AG04449 (cell line): Measurements from ENCODE around the gene OLFML2A.

ENCODE experiments used
- CTCF ChIA-PET: fragments of 350-600 bp; formaldehyde crosslinking; extraction: SDS; loops from one replicate; lab custom pipeline; 2021; ENCODE audit warnings: antibody characterized with exemption; lab: Yijun Ruan, JAX
- POLR2A ChIA-PET: fragments of 400-600, 350-600 bp; formaldehyde crosslinking; extraction: SDS; loops from one replicate; lab custom pipeline; 2020; ENCODE audit warnings: antibody characterized with exemption, inconsistent platforms; lab: Yijun Ruan, JAX
- DNase-seq: peaks from one replicate; pipeline ENCODE4 v3.0.0-alpha.2; 2010; ENCODE audit warnings: low read depth, low spot score
- H3K4me3 ChIP-seq: 2 replicates; pipeline ENCODE4 v1.5.1; 2011; ENCODE audit warnings: low read depth, mild to moderate bottlenecking, control low read depth, low read length
- TF ChIP-seq, protein P1 (sequence below): IDR thresholded peaks from one replicate; pipeline ENCODE4 v1.5.1; 2011; ENCODE audit warnings: mild to moderate bottlenecking, moderate library complexity, low read length, control low read depth, inconsistent platforms; ENCODE audit not compliant: insufficient read depth; ENCODE audit errors: missing control alignments

OLFML2A gene

DNA sequence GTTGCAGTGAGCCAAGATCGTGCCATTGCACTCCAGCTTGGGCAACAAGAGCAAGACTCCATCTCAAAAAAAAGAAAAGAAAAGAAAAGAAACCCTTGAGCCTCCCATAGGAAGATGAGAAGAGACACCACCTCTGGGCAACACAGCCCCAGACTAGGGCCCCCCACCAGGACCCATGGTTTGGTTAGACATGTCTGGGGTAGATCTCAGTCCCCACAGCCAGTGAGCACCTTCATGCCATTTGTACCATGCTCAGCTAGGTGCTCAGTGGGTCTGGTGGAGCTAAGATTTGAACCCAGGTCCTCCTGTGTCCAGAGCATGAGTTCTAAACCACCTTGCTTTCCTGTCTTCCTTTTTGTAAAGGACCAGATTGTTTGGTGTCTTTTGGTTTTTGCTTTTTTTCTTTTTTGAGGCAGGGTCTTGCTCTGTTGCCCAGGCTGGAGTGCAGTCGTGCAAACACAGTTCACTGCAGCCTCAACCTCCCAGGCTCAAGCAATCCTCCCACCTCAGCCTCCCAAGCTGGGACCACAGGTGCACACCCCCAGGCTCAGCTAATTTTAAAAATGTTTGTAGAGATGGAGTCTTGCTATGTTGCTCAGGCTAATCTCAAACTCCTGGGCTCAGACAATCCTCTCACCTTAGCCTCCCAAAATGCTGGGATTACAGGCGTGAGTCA, 11.7 kb downstream of the OLFML2A start:
- ChIA-PET CTCF (interaction anchor here (1.1 to 3.3 kb wide), 6 partner anchors 11 to 64 kb away, joined by 3 to 29 read pairs (median 9); partner anchors contain the start of genes NR6A1, OLFML2A and WDR38), POLR2A (interaction anchor here (0.9 kb wide), 1 partner anchor 72 kb away, joined by 3 read pairs; no protein-coding TSS in a partner anchor)
- H3K4me3 ChIP-seq = no peak overlapping the region
- TF ChIP-seq, protein P1, sequence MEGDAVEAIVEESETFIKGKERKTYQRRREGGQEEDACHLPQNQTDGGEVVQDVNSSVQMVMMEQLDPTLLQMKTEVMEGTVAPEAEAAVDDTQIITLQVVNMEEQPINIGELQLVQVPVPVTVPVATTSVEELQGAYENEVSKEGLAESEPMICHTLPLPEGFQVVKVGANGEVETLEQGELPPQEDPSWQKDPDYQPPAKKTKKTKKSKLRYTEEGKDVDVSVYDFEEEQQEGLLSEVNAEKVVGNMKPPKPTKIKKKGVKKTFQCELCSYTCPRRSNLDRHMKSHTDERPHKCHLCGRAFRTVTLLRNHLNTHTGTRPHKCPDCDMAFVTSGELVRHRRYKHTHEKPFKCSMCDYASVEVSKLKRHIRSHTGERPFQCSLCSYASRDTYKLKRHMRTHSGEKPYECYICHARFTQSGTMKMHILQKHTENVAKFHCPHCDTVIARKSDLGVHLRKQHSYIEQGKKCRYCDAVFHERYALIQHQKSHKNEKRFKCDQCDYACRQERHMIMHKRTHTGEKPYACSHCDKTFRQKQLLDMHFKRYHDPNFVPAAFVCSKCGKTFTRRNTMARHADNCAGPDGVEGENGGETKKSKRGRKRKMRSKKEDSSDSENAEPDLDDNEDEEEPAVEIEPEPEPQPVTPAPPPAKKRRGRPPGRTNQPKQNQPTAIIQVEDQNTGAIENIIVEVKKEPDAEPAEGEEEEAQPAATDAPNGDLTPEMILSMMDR = no peak
- no peak for DNase-seq

DNA sequence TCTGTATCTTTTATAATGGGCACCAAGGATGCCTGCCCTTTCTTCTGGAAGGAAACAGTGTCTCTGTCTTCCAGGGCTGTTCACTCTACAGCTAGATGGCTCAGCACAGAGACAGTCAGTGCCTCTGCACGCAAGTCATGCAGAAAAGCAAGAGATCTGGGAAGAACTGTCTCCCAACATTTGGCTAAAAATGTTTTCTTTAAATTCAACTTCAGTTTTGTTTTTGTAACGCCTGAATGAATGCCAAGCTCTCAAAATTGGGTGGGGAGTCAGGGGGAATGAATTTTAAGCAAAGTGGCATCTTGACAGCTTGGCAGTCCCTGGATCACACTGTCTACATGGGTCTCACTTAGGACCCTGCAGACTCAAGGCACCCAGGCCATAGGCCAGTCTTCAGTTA, 12.6 kb downstream of the OLFML2A start:
- CTCF ChIA-PET = interaction anchor here (1.1 to 3.3 kb wide), 7 partner anchors 10 to 63 kb away, joined by 3 to 29 read pairs (median 8); partner anchors contain the start of genes NR6A1, OLFML2A and WDR38
- DNase-seq = no peak
- TF ChIP-seq, protein P1 = no peak
- H3K4me3 ChIP-seq = no peak overlapping the region
- POLR2A ChIA-PET = no interaction called here

DNA sequence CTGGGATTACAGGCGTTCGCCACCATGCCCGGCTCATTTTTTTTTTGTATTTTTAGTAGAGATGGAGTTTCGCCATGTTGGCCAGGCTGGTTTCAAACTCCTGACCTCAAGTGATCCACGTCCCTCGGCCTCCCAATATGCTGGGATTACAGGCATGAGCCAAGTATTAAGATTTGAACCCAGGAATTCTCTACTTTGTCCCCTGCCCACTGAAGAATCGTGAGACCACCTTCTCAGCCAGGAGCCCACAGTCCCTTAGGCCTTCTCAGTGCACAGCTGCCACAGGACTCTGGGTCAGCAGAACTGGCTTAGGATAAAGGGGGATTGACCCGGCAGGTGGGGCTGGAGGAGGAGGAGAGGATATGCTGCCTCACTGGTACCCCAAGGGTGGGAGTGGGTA, 13.4 kb downstream of the OLFML2A start:
- H3K4me3 ChIP-seq = no peak overlapping the region
- POLR2A ChIA-PET = no interaction called here
- CTCF ChIA-PET = interaction anchor here (1.2 to 3.3 kb wide), 6 partner anchors 9 to 62 kb away, joined by 4 to 29 read pairs (median 9); partner anchors contain the start of genes NR6A1, OLFML2A and WDR38
- no peak for DNase-seq
- TF ChIP-seq, protein P1 = no peak

DNA sequence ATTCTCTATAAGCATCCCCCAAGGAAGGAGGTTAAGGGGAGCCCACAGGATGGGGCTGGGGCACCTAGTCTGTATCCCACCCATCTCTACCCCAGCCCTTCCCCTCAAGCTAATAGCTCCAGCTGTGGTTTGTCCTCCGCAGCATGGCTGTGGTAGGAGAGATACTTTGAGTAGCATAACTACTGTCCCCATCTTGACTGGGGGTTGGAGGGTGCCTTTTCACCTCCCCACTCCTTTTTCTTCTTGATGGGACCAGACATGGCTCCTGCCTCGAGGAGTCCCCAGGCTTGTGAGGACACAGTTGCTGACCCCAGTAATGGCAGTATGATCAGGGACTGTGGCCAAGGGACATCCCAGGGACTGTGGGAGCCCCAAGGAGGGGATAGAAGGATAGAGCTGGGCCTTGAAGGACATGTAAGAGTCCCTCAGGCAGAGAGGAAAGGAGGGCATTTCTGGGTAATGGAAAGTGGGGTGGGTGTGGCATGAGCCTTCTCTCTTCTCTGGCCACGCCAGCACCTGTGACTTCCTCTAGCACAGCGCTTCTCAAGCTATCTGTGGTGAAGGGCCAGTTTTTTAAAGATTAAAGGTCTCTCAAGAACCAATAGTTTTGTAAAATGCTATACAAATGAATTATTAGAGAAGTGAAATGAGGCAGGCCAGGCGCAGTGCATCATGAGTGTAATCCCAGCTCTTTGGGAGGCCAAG, 14.0 kb downstream of the OLFML2A start:
- TF ChIP-seq, protein P1 = no peak
- ChIA-PET POLR2A (no interaction called here), CTCF (interaction anchor here (0.8 to 2.9 kb wide), 4 partner anchors 13 to 61 kb away, joined by 3 to 22 read pairs (median 4); partner anchors contain the start of gene OLFML2A)
- H3K4me3 ChIP-seq = no peak overlapping the region
- DNase-seq = no peak

DNA sequence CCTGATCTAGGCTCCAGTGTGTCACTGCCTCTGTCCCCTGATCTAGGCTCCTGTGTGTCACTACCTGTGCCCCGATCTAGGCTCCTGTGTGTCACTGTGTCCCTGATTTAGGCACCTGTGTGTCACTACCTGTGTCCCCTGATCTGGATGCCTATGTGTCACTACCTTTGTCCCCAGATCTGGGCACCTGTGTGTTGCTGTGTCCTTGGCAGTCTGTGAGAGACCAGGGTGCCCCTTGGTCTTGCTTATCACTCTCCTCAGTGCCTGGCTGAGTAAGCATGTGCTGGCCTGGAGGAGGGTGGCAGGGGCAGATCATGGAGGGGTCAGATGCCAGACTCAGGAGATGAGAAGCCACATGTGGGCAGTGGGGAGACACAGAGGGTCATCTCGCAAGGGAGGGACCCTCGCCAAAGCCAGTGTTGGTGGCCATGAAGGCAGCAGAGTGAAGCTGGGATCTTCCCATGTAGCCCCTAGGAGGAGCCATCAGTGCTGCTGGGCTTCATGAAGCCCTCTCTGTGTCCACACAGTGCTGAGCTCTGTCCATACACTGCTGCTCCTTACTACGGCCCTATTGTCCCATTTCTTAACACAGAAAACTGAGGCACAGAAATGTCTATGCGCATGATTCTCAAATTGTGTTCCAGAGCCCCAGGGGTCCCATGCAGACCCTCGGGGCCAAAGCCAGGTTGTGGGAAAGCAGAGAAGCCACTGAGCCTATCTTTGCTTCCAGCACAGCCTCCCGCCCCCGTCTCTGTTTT, 15.5 kb downstream of the OLFML2A start:
- TF ChIP-seq, protein P1 = no peak
- no peak for DNase-seq
- CTCF ChIA-PET = interaction anchor here (0.8 to 10.5 kb wide), 4 partner anchors 13 to 60 kb away, joined by 3 to 138 read pairs (median 6); partner anchors contain the start of genes NR6A1 and OLFML2A
- no peak overlapping the region for H3K4me3 ChIP-seq
- POLR2A ChIA-PET = no interaction called here
